AML-193 (cell line): ENCODE measurements around the gene DNMT3A.
"Not testable (repeated sequence)": the region's sequence is repeated elsewhere in the genome, so short reads cannot be mapped to it uniquely, and the experiment has no call there.

Experiments
- DNase-seq, 2 experiments: peaks; one replicate each; lab custom pipeline; 2025; lab: John Stamatoyannopoulos, UW

DNMT3A gene

GRCh38 chr2:25284756-25285155 lies 57.0 kb downstream of the DNMT3A start:
- no peak for DNase-seq

- DNase-seq: no peak
Measured at GRCh38 chr2:25283921-25284320, 57.8 kb downstream of the DNMT3A start.

- DNase-seq: no peak
Measured at GRCh38 chr2:25281941-25282340, 59.8 kb downstream of the DNMT3A start.

GRCh38 chr2:25281522-25281921 lies 60.2 kb downstream of the DNMT3A start:
- DNase-seq: no peak

- no peak for DNase-seq
Measured at GRCh38 chr2:25280051-25280687, 61.6 kb downstream of the DNMT3A start.

- DNase-seq: peak; percentile 83 to 89
Measured at GRCh38 chr2:25279091-25279651, 62.6 kb downstream of the DNMT3A start.

GRCh38 chr2:25276569-25277465 lies 64.9 kb downstream of the DNMT3A start:
- no peak for DNase-seq

- DNase-seq: no peak
Measured at GRCh38 chr2:25275575-25275965, 66.2 kb downstream of the DNMT3A start.

GRCh38 chr2:25274868-25275574 lies 66.7 kb downstream of the DNMT3A start:
- no peak for DNase-seq

GRCh38 chr2:25273985-25274535 lies 67.7 kb downstream of the DNMT3A start:
- DNase-seq: no peak

GRCh38 chr2:25272705-25273104 lies 69.0 kb downstream of the DNMT3A start:
- DNase-seq: not testable (repeated sequence)

GRCh38 chr2:25270061-25270460 lies 71.7 kb downstream of the DNMT3A start:
- DNase-seq: no peak

GRCh38 chr2:25269233-25269632 lies 72.5 kb downstream of the DNMT3A start:
- DNase-seq: no peak

GRCh38 chr2:25268139-25268538 lies 73.6 kb downstream of the DNMT3A start:
- no peak for DNase-seq

- DNase-seq: no peak
Measured at GRCh38 chr2:25266399-25266798, 75.3 kb downstream of the DNMT3A start.

- DNase-seq: no peak
Measured at GRCh38 chr2:25265802-25266201, 75.9 kb downstream of the DNMT3A start.

GRCh38 chr2:25265001-25265400 lies 76.7 kb downstream of the DNMT3A start:
- DNase-seq: no peak

GRCh38 chr2:25262288-25262687 lies 79.4 kb downstream of the DNMT3A start:
- DNase-seq: no peak

GRCh38 chr2:25259737-25260124 lies 82.0 kb downstream of the DNMT3A start:
- no peak for DNase-seq

- DNase-seq: no peak
Measured at GRCh38 chr2:25258847-25259736, 82.6 kb downstream of the DNMT3A start.
